Measurements from ENCODE around the gene PIM3.
A peak's percentile ranks its signal among the peaks of the same experiment; 100 is the strongest.

The PIM3 gene

GRCh38 chr22:49953680-49954344, 6.8 kb upstream of the PIM3 start:
- no peak for DNase-seq

GRCh38 chr22:49954354-49954753, 6.2 kb upstream of the PIM3 start:
- DNase-seq: peak in 3 of 56 donors; percentile 18 to 65 (median 48)

GRCh38 chr22:49954991-49955580, 5.5 kb upstream of the PIM3 start:
- no peak for DNase-seq

GRCh38 chr22:49955581-49956417, 4.8 kb upstream of the PIM3 start:
- no peak for DNase-seq

GRCh38 chr22:49956418-49956770, 4.2 kb upstream of the PIM3 start:
- no peak for DNase-seq

- DNase-seq: no peak
Measured at GRCh38 chr22:49956914-49957825, 3.4 kb upstream of the PIM3 start.

GRCh38 chr22:49957826-49958365, 2.7 kb upstream of the PIM3 start:
- DNase-seq: no peak

- no peak for DNase-seq
Measured at GRCh38 chr22:49958366-49958921, 2.1 kb upstream of the PIM3 start.

- DNase-seq: no peak
Measured at GRCh38 chr22:49958931-49959781, 1.4 kb upstream of the PIM3 start.

GRCh38 chr22:49959782-49960158, 802 bp upstream of the PIM3 start:
- DNase-seq: peak in 1 of 56 donors; percentile 82

- peak in 4 of 56 donors; percentile 21 to 51 (median 45) for DNase-seq
Measured at GRCh38 chr22:49961005-49961600, 531 bp downstream of the PIM3 start.

GRCh38 chr22:49961601-49962011, 1.0 kb downstream of the PIM3 start:
- DNase-seq: no peak

- peak in 45 of 56 donors; percentile 16 to 83 (median 60) for DNase-seq
Measured at GRCh38 chr22:49962012-49962750, 1.6 kb downstream of the PIM3 start.

- DNase-seq: no peak
Measured at GRCh38 chr22:49962751-49963646, 2.4 kb downstream of the PIM3 start.

GRCh38 chr22:49963647-49964026, 3.1 kb downstream of the PIM3 start:
- DNase-seq: no peak

GRCh38 chr22:49964136-49965090, 3.8 kb downstream of the PIM3 start:
- DNase-seq: no peak
